Thyroid gland (tissue), 4 donors: ENCODE data around the gene SALL2. TPM values are rescaled to one million over a fixed set of nuclear protein-coding genes. Genes with fewer than 3 reads are reported as not detected.

Experiments
- DNase-seq, 2 donors: peaks; one replicate each; pipeline ENCODE4 v3.0.0-alpha.2; 2019
- H3K27ac ChIP-seq, 3 donors: fragments of 200-600 bp; sonication (generic); 1 replicate in 2 of 3; 2 replicates in 1 of 3; pipeline ENCODE4 v1.5.1; 2016 to 2019; ENCODE audit warnings: mild to moderate bottlenecking in 1 of 3, moderate library complexity in 1 of 3
- H3K27me3 ChIP-seq: fragments of 200-600 bp; sonication (generic); one replicate; pipeline ENCODE4 v1.5.1; 2019
- H3K36me3 ChIP-seq, 2 donors: fragments of 200-600 bp; sonication (generic); one replicate each; pipeline ENCODE4 v1.5.1; 2016 to 2019
- H3K4me1 ChIP-seq, 2 donors: fragments of 200-600 bp; sonication (generic); one replicate each; pipeline ENCODE4 v1.5.1; 2017 to 2019
- H3K4me3 ChIP-seq, 3 donors: fragments of 200-600 bp; sonication (generic); replicated peaks in 1 of 3; 1 replicate in 2 of 3; 2 replicates in 1 of 3; pipeline ENCODE4 v1.5.1; 2016; ENCODE audit warnings: mild to moderate bottlenecking in 1 of 3
- H3K9me3 ChIP-seq: fragments of 200-600 bp; sonication (generic); one replicate; pipeline ENCODE4 v1.5.1; 2017
- CTCF ChIP-seq, 6 experiments: fragments of 200-600 bp in 3 of 6; fragments of 450-650 bp in 3 of 6; sonication (generic) in 3 of 6; IDR thresholded peaks; one replicate each; pipeline ENCODE4 v1.5.1; 2016 to 2019; ENCODE audit warnings: antibody characterized with exemption in 6 of 6, mild to moderate bottlenecking in 2 of 6, inconsistent platforms in 1 of 6, moderate library complexity in 1 of 6
- POLR2A ChIP-seq, 2 donors: fragments of 450-650 bp; IDR thresholded peaks; one replicate each; pipeline ENCODE4 v1.6.1; 2017; ENCODE audit warnings: antibody characterized with exemption in 2 of 2, mild to moderate bottlenecking in 2 of 2, moderate library complexity in 1 of 2
- WGBS, 2 donors: methylation state at CpG; one replicate each; pipeline ENCODE4 v1.1.5; 2017; 5-methylcytosine and 5-hydroxymethylcytosine counted together
- intact Hi-C: fragments of 100-400 bp; cut with DNase I; formaldehyde crosslinking; loops from one replicate; pipeline ENCODE4 v1.15.1; 2023
- total RNA-seq, 4 donors: library from RNA; depleted of rRNA; stranded (reverse); fragments of >200 nt; gene quantifications; one replicate each; pipeline ENCODE4 v1.2.3, GENCODE V29; 2016

Gene SALL2
- total RNA-seq, 4 donors from 2014 or later = 21.9 to 24.6 (median 22.5) TPM

DNA sequence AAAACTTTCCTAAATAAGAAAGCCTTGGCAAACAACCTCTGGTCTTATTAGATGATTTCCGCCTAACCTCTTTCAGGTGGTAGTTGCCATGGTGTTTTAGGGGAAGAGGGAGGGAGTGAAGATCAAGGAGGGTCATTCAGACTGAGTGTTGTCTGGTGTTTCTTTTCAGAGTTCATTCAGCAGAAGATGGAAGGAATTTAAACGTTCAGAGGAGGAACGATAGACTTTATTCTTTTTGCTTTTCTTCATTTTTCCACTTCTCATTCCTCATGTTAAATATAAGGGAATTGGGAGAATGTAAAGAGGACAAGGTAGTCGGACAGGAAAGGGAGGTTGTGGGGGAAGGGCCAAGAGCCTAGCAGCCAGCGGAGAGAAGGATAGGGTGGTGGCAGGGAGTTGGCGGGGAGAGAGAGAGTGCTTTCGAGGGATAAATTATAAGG is 17.4 kb upstream of the SALL2 start:
- DNase-seq = no peak
- Histone ChIP-seq H3K27ac (no peak overlapping the region), H3K4me3 (no peak overlapping the region), H3K36me3 (no peaks in the 10 kb centered on the region), H3K27me3 (no peaks in the 10 kb centered on the region), H3K9me3 (no peaks in the 10 kb centered on the region), H3K4me1 (no peaks in the 10 kb centered on the region)
- intact Hi-C loops = no loop called here
- TF ChIP-seq POLR2A (IDR thresholded peaks at IDR 0.05) (no peak), CTCF (IDR thresholded peaks at IDR 0.05) (no peak)
- 40 to 45% methylated on average over 7 of the region's 7 CpGs for WGBS, 2 donors

- Histone ChIP-seq H3K27me3 (no peaks in the 10 kb centered on the region), H3K9me3 (no peaks in the 10 kb centered on the region), H3K27ac (no peak overlapping the region), H3K4me3 (no peak overlapping the region), H3K4me1 (peaks cover under 1 to 6% of the 10 kb centered on the region in 2 donors), H3K36me3 (no peaks in the 10 kb centered on the region)
- intact Hi-C loops = no loop called here
- no peak for TF ChIP-seq CTCF (IDR thresholded peaks at IDR 0.05)
- no peak for TF ChIP-seq POLR2A (IDR thresholded peaks at IDR 0.05)
- no peak for DNase-seq
- WGBS, 2 donors = 89% methylated on average over 9 of the region's 9 CpGs
Observed at GRCh38 chr14:21541413-21542074, 15.4 kb upstream of the SALL2 start.

GRCh38 chr14:21539189-21539940 is 13.2 kb upstream of the SALL2 start:
- TF ChIP-seq CTCF (IDR thresholded peaks at IDR 0.05) (no peak), POLR2A (IDR thresholded peaks at IDR 0.05) (no peak)
- Histone ChIP-seq H3K27me3 (no peaks in the 10 kb centered on the region), H3K4me3 (no peak overlapping the region), H3K27ac (no peak overlapping the region), H3K36me3 (no peaks in the 10 kb centered on the region), H3K4me1 (peaks cover 5 to 9% of the 10 kb centered on the region in 2 donors), H3K9me3 (no peaks in the 10 kb centered on the region)
- DNase-seq = no peak
- intact Hi-C loops = no loop called here
- 46 to 52% methylated on average over 3 of the region's 3 CpGs for WGBS, 2 donors

GRCh38 chr14:21537090-21537424 is 10.9 kb upstream of the SALL2 start:
- Histone ChIP-seq H3K27me3 (no peaks in the 10 kb centered on the region), H3K4me1 (peaks cover 5 to 9% of the 10 kb centered on the region in 2 donors), H3K9me3 (no peaks in the 10 kb centered on the region), H3K27ac (no peak overlapping the region), H3K36me3 (no peaks in the 10 kb centered on the region), H3K4me3 (peak overlapping the region in 1 of 3 donors; percentile 41)
- TF ChIP-seq POLR2A (IDR thresholded peaks at IDR 0.05) = no peak
- no peak for TF ChIP-seq CTCF (IDR thresholded peaks at IDR 0.05)
- no peak for DNase-seq
- WGBS, 2 donors = 16 to 17% methylated on average over 3 of the region's 3 CpGs
- intact Hi-C loops = no loop called here
